ENCODE measurements around the gene CTSW.

DNA sequence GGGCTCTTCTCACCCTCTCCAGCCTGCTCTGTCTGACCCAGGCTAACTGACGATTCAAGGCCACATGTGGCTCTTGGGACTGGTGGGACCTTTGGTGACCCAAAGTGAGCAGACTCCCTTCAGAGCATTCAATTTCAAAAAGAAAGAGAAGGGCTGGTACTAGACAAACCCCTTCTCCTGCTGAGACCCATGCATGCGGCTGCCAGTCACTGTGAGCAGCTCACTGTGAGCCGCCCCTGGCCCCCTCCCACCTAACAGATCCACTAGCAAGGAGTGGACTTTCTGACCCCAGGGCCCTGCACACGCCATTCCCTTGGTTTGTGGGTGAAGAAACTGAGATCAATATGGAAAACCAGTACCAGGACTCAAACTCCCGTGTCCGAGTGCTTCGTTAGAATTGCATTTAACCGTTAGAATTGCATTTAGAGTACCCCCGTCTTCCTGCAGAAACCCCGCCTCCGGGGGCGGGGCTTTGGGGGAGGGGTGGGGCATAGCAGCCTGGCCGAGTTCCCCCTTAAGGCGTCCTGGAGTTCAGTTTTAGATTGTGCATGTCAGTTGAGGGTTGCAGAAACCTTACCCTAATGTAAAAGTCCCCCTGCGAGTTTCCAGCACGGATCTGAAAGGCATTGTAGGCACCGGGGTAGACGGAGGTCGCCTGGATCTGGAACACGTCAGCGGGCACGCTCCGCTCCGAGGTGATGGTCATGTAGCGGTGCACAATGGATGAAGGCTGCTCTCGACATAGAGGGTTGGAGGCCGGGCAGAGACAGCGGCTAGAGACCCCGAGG is 12.2 kb upstream of the CTSW start:
- TF ChIP-seq POLR2A (IDR thresholded peaks at IDR 0.05; ENCODE audit: low read length) (no peak), GATA1 (IDR thresholded peaks at IDR 0.05; ENCODE audit: low read depth, low read length) (no peak)

All from erythroblast (primary cell).